Upper lobe of left lung (tissue), 6 donors: Measurements from ENCODE around the gene PPP1R13L. TPM values are rescaled to one million over a fixed set of nuclear protein-coding genes. Genes with fewer than 3 reads are reported as not detected.

ENCODE experiments used
- ATAC-seq, 2 donors: fragments of 200-7000 bp; cut with Tn5 transposase; one replicate each; pipeline ENCODE4 v1.9.1; 2022; ENCODE audit warnings: mild to moderate bottlenecking in 2 of 2, moderate library complexity in 2 of 2; ENCODE audit not compliant: low FRiP score in 2 of 2
- DNase-seq, 2 donors: peaks; one replicate each; pipeline ENCODE4 v3.0.0-alpha.2; 2019 to 2020
- H3K27ac ChIP-seq, 4 donors: fragments of 200-600 bp; sonication (generic); one replicate each; pipeline ENCODE4 v1.5.1; 2016 to 2019
- H3K27me3 ChIP-seq, 4 donors: fragments of 200-600 bp; sonication (generic); one replicate each; pipeline ENCODE4 v1.5.1; 2017 to 2019
- H3K36me3 ChIP-seq, 4 donors: fragments of 200-600 bp; sonication (generic); one replicate each; pipeline ENCODE4 v1.5.1; 2016 to 2019
- H3K4me1 ChIP-seq, 4 donors: fragments of 200-600 bp; sonication (generic); one replicate each; pipeline ENCODE4 v1.5.1; 2018 to 2019
- H3K4me3 ChIP-seq, 4 donors: fragments of 200-600 bp; sonication (generic); one replicate each; pipeline ENCODE4 v1.5.1; 2017 to 2019; ENCODE audit warnings: mild to moderate bottlenecking in 2 of 4, moderate library complexity in 1 of 4
- H3K9me3 ChIP-seq, 4 donors: fragments of 200-600 bp; sonication (generic); one replicate each; pipeline ENCODE4 v1.5.1; 2018 to 2019
- EP300 ChIP-seq, 4 donors: sonication (generic); formaldehyde crosslinking; IDR thresholded peaks; one replicate each; pipeline ENCODE4 v1.5.1; 2017; ENCODE audit warnings: antibody characterized with exemption in 4 of 4, control low read depth in 2 of 4
- POLR2A ChIP-seq, 4 donors: fragments of 450-650 bp; IDR thresholded peaks; one replicate each; pipeline ENCODE4 v1.5.1; 2016 to 2017; ENCODE audit warnings: antibody characterized with exemption in 4 of 4, mild to moderate bottlenecking in 2 of 4
- POLR2AphosphoS5 ChIP-seq, 2 donors: sonication (generic); formaldehyde crosslinking; IDR thresholded peaks; one replicate each; pipeline ENCODE4 v1.5.1; 2017; ENCODE audit warnings: antibody characterized with exemption in 2 of 2
- WGBS, 2 donors: methylation state at CpG; one replicate each; pipeline ENCODE4 v1.1.5; 2017 to 2018; 5-methylcytosine and 5-hydroxymethylcytosine counted together
- total RNA-seq, 6 donors: library from RNA; depleted of rRNA in 4 of 6; stranded (reverse); fragments of >200 nt in 4 of 6; gene quantifications; one replicate each; pipeline versions ENCODE4 v1.1.0 to v1.2.1, GENCODE V29; 2016 to 2021
- TF ChIP-seq, protein P1 (sequence below), 6 experiments: fragments of 450-650 bp in 4 of 6; fragments of 200-600 bp in 2 of 6; sonication (generic) in 2 of 6; IDR thresholded peaks; one replicate each; pipeline ENCODE4 v1.5.1; 2016 to 2019; ENCODE audit warnings: antibody characterized with exemption in 6 of 6
- donor health status: DM: no; HTN: no; CAD: no; lungs with moderate emphysema.
- donor health status: DM: no; HTN: yes; CAD: no; lungs with severe emphysema.

The PPP1R13L gene
- total RNA-seq, 6 donors from 2014 or later, result 27.8 to 76.2 (median 57.5) TPM

DNA sequence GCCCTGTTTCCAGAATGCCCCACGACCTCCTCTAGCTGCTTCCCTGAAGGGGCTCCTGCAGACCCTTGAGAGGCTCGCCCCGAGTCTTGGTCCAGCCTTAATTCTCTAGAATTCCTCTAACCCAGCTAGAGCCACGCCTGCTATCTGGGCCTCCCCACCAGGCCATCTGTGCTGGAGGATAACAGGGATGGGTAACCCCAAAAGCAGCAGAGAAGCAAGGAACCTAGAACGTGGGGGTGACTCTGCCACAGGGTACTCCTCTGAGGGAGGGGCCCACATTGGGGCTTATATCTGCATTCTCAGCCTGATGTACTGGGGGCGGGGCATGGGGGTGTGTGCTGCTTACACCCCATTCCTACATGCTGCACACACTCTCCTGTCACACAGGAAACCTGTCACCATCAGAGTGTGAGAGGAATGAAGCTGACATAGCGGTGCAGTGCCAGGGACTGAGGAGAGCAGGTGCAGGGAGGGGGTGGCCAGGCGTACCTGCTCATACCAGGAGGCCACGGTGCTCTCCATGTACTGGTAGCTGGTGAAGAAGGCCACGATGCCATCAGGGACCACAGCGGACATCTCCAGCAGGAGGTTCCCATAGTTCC lies 50.5 kb downstream of the PPP1R13L start:
- TF ChIP-seq EP300 (IDR thresholded peaks at IDR 0.05) (no peak), POLR2A (IDR thresholded peaks at IDR 0.05) (no peak), POLR2AphosphoS5 (IDR thresholded peaks at IDR 0.05) (no peak)
- TF ChIP-seq, protein P1, sequence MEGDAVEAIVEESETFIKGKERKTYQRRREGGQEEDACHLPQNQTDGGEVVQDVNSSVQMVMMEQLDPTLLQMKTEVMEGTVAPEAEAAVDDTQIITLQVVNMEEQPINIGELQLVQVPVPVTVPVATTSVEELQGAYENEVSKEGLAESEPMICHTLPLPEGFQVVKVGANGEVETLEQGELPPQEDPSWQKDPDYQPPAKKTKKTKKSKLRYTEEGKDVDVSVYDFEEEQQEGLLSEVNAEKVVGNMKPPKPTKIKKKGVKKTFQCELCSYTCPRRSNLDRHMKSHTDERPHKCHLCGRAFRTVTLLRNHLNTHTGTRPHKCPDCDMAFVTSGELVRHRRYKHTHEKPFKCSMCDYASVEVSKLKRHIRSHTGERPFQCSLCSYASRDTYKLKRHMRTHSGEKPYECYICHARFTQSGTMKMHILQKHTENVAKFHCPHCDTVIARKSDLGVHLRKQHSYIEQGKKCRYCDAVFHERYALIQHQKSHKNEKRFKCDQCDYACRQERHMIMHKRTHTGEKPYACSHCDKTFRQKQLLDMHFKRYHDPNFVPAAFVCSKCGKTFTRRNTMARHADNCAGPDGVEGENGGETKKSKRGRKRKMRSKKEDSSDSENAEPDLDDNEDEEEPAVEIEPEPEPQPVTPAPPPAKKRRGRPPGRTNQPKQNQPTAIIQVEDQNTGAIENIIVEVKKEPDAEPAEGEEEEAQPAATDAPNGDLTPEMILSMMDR (IDR thresholded peaks at IDR 0.05), result no peak
- Histone ChIP-seq H3K36me3 (peaks cover 0 to 58% (median 31%) of the 10 kb centered on the region in 4 donors), H3K4me3 (no peak overlapping the region), H3K9me3 (no peaks in the 10 kb centered on the region), H3K4me1 (no peaks in the 10 kb centered on the region), H3K27ac (no peak overlapping the region), H3K27me3 (no peaks in the 10 kb centered on the region)
- ATAC-seq (no peak), DNase-seq (no peak)
- 92 to 93% methylated on average over 11 of the region's 11 CpGs for WGBS, 2 donors

DNA sequence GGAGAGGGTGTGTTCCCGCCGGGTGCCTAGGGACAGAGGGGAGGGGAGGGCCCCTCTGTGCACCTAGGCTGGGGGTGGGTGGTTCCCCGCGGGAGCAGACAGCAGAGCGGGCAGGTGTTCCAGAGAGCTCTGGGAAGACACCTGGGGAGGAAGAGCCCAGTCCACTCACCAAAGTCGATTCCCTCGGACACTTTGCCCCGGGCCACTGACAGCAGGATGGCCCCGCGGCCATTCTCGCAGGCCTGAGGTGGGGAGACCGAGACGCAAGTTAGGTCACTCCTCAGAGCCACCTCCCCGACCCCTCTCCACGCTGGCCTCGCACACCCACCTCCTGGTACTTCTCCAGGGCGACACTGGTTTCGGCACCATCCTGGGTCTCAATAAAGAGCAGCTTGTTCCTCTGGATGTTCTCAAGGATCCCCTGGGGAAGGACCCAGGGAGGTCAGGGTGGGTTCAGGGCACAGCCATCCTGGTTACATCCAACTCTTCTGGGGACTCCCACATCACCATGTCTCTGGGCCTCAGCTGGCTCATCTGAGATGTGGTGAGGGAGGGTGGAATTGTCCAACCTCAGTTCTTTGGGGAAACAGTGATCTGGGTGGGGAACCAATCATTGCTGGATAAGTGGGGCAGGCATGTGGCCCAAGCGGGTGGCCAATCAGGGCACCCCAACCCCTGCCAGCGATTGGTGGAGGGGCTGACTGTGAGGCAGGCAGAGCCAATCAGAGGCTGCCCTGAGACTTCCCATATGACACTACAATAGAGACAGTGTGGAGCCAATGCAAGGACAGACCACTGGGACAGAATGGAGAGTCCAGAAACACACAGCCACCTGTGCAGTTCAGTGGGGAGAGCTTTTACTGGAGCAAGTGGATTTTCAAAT lies 51.7 kb downstream of the PPP1R13L start:
- Histone ChIP-seq H3K27ac (no peak overlapping the region), H3K9me3 (no peaks in the 10 kb centered on the region), H3K4me3 (no peak overlapping the region), H3K4me1 (no peaks in the 10 kb centered on the region), H3K27me3 (no peaks in the 10 kb centered on the region), H3K36me3 (peaks cover 0 to 52% (median 29%) of the 10 kb centered on the region in 4 donors)
- no peak for DNase-seq
- ATAC-seq, result no peak
- TF ChIP-seq POLR2AphosphoS5 (IDR thresholded peaks at IDR 0.05) (no peak), POLR2A (IDR thresholded peaks at IDR 0.05) (no peak), EP300 (IDR thresholded peaks at IDR 0.05) (no peak)
- TF ChIP-seq, protein P1 (IDR thresholded peaks at IDR 0.05), result no peak
- WGBS, 2 donors, result 93 to 96% methylated on average over 18 to 20 of the region's 20 CpGs

DNA sequence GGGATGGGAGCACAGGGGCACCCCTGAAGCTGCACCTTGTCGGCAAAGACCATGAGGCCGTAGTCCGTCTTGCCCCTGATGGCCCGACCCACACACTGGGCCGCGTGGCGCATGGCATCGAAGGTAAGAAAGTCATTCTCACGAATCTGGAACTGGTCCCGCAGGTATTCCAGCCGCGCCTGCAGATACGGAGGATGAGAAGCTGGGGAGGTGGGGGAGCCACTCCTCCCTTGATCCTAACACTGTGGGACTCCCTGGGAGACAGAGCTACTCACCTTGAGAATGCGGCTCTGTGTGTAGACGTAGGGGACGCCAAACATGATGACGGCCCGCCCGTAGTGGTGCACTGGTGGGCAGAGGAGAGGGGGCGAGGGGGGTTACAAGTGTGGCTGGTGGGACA lies 52.4 kb downstream of the PPP1R13L start:
- H3K4me1 ChIP-seq, result no peaks in the 10 kb centered on the region
- H3K9me3 ChIP-seq, result no peaks in the 10 kb centered on the region
- DNase-seq (no peak), ATAC-seq (no peak)
- no peaks in the 10 kb centered on the region for H3K27me3 ChIP-seq
- TF ChIP-seq POLR2AphosphoS5 (IDR thresholded peaks at IDR 0.05) (no peak), POLR2A (IDR thresholded peaks at IDR 0.05) (no peak), EP300 (IDR thresholded peaks at IDR 0.05) (no peak)
- TF ChIP-seq, protein P1 (IDR thresholded peaks at IDR 0.05), result no peak
- peaks cover 0 to 51% (median 29%) of the 10 kb centered on the region in 4 donors for H3K36me3 ChIP-seq
- 91 to 93% methylated on average over 12 to 20 of the region's 20 CpGs for WGBS, 2 donors
- H3K4me3 ChIP-seq, result no peak overlapping the region
- no peak overlapping the region for H3K27ac ChIP-seq

DNA sequence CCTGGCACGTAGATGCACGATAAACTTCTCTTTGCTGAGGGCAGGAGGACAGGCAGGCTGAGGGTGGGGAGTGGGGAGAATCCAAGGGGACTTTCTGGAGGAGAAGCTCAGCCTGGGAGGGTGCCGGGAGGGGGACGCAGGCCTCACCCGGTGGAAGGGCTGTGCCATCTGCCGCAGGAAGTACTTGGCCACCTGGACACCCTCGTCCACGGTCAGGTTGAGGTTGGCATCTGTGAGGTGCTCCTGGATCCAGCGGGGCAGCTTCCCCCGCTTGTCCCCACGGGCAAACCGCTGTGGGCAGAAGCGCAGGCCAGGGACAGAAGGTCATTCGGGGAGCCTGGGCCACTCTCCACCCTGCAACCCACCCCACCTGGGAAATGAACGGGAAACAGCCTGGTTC lies 52.8 kb downstream of the PPP1R13L start:
- Histone ChIP-seq H3K36me3 (peaks cover 0 to 47% (median 27%) of the 10 kb centered on the region in 4 donors), H3K9me3 (no peaks in the 10 kb centered on the region), H3K4me1 (no peaks in the 10 kb centered on the region), H3K27me3 (no peaks in the 10 kb centered on the region), H3K4me3 (no peak overlapping the region), H3K27ac (no peak overlapping the region)
- 90 to 91% methylated on average over 5 to 15 of the region's 15 CpGs for WGBS, 2 donors
- DNase-seq (no peak), ATAC-seq (no peak)
- TF ChIP-seq EP300 (IDR thresholded peaks at IDR 0.05), result no peak
- TF ChIP-seq POLR2A (IDR thresholded peaks at IDR 0.05), result no peak
- no peak for TF ChIP-seq POLR2AphosphoS5 (IDR thresholded peaks at IDR 0.05)
- TF ChIP-seq, protein P1 (IDR thresholded peaks at IDR 0.05), result no peak
